Caco-2 (cell line): ENCODE data around the gene ARHGAP18. TPM values are rescaled to one million over a fixed set of nuclear protein-coding genes. Genes with fewer than 3 reads are reported as not detected.

Experiments
- BruUV-seq: library from RNA; stranded (reverse); fragments of 400-500 nt; replicated peaks from 2 replicates; lab custom pipeline; 2021; lab: Mats Ljungman, UMichigan
- CTCF ChIA-PET: fragments of 300-600 bp; sonication (Branson Sonifier 250); formaldehyde crosslinking; loops from one replicate; lab custom pipeline; 2022; ENCODE audit warnings: antibody characterized with exemption; lab: Charles Lee
- POLR2A ChIA-PET: fragments of 300-600 bp; sonication (Branson Sonifier 250); formaldehyde crosslinking; loops from one replicate; lab custom pipeline; 2022; ENCODE audit warnings: antibody characterized with exemption; lab: Charles Lee
- DNase-seq, 2 experiments: peaks; one replicate each; pipeline versions ENCODE4 v3.0.0 to v3.0.0-alpha.2; 2020 to 2022
- H3K27me3 ChIP-seq: replicated peaks from 2 replicates; pipeline ENCODE4 v1.6.0; 2011; ENCODE audit warnings: low read length; ENCODE audit not compliant: control insufficient read depth, insufficient read depth
- H3K36me3 ChIP-seq: 2 replicates; pipeline ENCODE4 v1.5.1; 2011; ENCODE audit warnings: low read length; ENCODE audit not compliant: control insufficient read depth, insufficient read depth
- H3K4me1 ChIP-seq: fragments of 250-450 bp; sonication (Bioruptor Pico); 2 replicates; pipeline ENCODE4 v1.5.1; 2020; ENCODE audit warnings: mild to moderate bottlenecking
- H3K4me3 ChIP-seq: 2 replicates; pipeline ENCODE4 v1.5.1; 2011; ENCODE audit warnings: low read depth, mild to moderate bottlenecking, control low read depth, low read length
- H3K9me3 ChIP-seq: fragments of 250-450 bp; sonication (Bioruptor Pico); 2 replicates; pipeline ENCODE4 v1.5.1; 2020; ENCODE audit warnings: mild to moderate bottlenecking, moderate library complexity
- H3K27ac Mint-ChIP-seq: one replicate; pipeline ENCODE4 v1.8.0; 2022; ENCODE audit warnings: mixed read lengths; ENCODE audit not compliant: unreplicated experiment
- H3K27me3 Mint-ChIP-seq: one replicate; pipeline ENCODE4 v1.8.0; 2022; ENCODE audit warnings: mixed read lengths; ENCODE audit not compliant: insufficient read depth, unreplicated experiment
- H3K36me3 Mint-ChIP-seq: one replicate; pipeline ENCODE4 v1.8.0; 2022; ENCODE audit warnings: mild to moderate bottlenecking, mixed read lengths; ENCODE audit not compliant: insufficient read depth, unreplicated experiment
- H3K4me1 Mint-ChIP-seq: one replicate; pipeline ENCODE4 v1.8.0; 2022; ENCODE audit warnings: low read depth, mixed read lengths; ENCODE audit not compliant: unreplicated experiment
- H3K4me3 Mint-ChIP-seq: one replicate; pipeline ENCODE4 v1.8.0; 2022; ENCODE audit warnings: mild to moderate bottlenecking, moderate library complexity, mixed read lengths; ENCODE audit not compliant: unreplicated experiment
- H3K9me3 Mint-ChIP-seq: one replicate; pipeline ENCODE4 v1.8.0; 2022; ENCODE audit warnings: mixed read lengths; ENCODE audit not compliant: unreplicated experiment
- CTCF ChIP-seq, 2 experiments: fragments of 200-600 bp in 1 of 2; IDR thresholded peaks; 1 replicate in 1 of 2; 2 replicates in 1 of 2; pipeline versions ENCODE4 v1.5.1 to v1.8.0; 2011 to 2022; ENCODE audit warnings: antibody characterized with exemption in 1 of 2, control low read depth in 1 of 2, inconsistent platforms in 1 of 2, low read depth in 1 of 2, low read length in 1 of 2, mild to moderate bottlenecking in 1 of 2, moderate library complexity in 1 of 2; ENCODE audit not compliant: insufficient read depth in 1 of 2, severe bottlenecking in 1 of 2, unreplicated experiment in 1 of 2
- intact Hi-C: fragments of 100-400 bp; cut with micrococcal nuclease; formaldehyde crosslinking; loops from one replicate; pipeline ENCODE4 v1.10.0; 2022; ENCODE audit not compliant: unreplicated experiment
- total RNA-seq: library from RNA; stranded (reverse); gene quantifications from 2 replicates; pipeline ENCODE4 v1.2.3, GENCODE V29; 2022

The ARHGAP18 gene
- total RNA-seq, 1 experiment from 2014 or later: 15.0 TPM

- Histone ChIP-seq H3K9me3 (no peaks in the 10 kb centered on the region), H3K4me1 (peaks cover 34% of the 10 kb centered on the region), H3K27me3 (no peaks in the 10 kb centered on the region), H3K36me3 (no peaks in the 10 kb centered on the region), H3K4me3 (no peak overlapping the region)
- no peak for TF ChIP-seq CTCF (IDR thresholded peaks at IDR 0.05; ENCODE audit: insufficient read depth in 1 of 2, low read depth in 1 of 2, low read length in 1 of 2, severe bottlenecking in 1 of 2, unreplicated experiment in 1 of 2)
- H3K27ac Mint-ChIP-seq: peak overlapping the region; percentile 73
- ChIA-PET POLR2A (no interaction called here), CTCF (interaction anchor here (0.5 to 0.9 kb wide), 2 partner anchors 38 to 163 kb away, joined by 4 to 5 read pairs; partner anchors contain the start of gene ARHGAP18)
- intact Hi-C loops: loop anchor here (1.0 kb wide), 1 partner anchor 59 kb away; no protein-coding TSS in a partner anchor
- H3K27me3 Mint-ChIP-seq: no peaks in the 10 kb centered on the region
- peak in 1 of 2 experiments; percentile 30 for DNase-seq
- peaks cover 7% of the 10 kb centered on the region for H3K36me3 Mint-ChIP-seq
- BruUV-seq: no TSS peak
- H3K9me3 Mint-ChIP-seq: no peaks in the 10 kb centered on the region
- H3K4me3 Mint-ChIP-seq: no peak overlapping the region
- H3K4me1 Mint-ChIP-seq: peaks cover 38% of the 10 kb centered on the region
These were observed 38.3 kb downstream of the ARHGAP18 start for GRCh38 chr6:129671442-129672340.

GRCh38 chr6:129670634-129671033 is 39.3 kb downstream of the ARHGAP18 start:
- DNase-seq: no peak
- Mint-ChIP-seq H3K27me3 (no peaks in the 10 kb centered on the region), H3K36me3 (peaks cover 7% of the 10 kb centered on the region), H3K4me1 (peaks cover 28% of the 10 kb centered on the region), H3K27ac (no peak overlapping the region), H3K9me3 (no peaks in the 10 kb centered on the region), H3K4me3 (no peak overlapping the region)
- Histone ChIP-seq H3K36me3 (no peaks in the 10 kb centered on the region), H3K27me3 (no peaks in the 10 kb centered on the region), H3K9me3 (no peaks in the 10 kb centered on the region), H3K4me3 (no peak overlapping the region), H3K4me1 (peaks cover 34% of the 10 kb centered on the region)
- ChIA-PET CTCF (no interaction called here), POLR2A (no interaction called here)
- BruUV-seq: no TSS peak
- no peak for TF ChIP-seq CTCF (IDR thresholded peaks at IDR 0.05; ENCODE audit: insufficient read depth in 1 of 2, low read depth in 1 of 2, low read length in 1 of 2, severe bottlenecking in 1 of 2, unreplicated experiment in 1 of 2)
- intact Hi-C loops: loop anchor here (1.0 kb wide), 1 partner anchor 60 kb away; no protein-coding TSS in a partner anchor

- Mint-ChIP-seq H3K9me3 (no peaks in the 10 kb centered on the region), H3K4me1 (peaks cover 17% of the 10 kb centered on the region), H3K27ac (no peak overlapping the region), H3K27me3 (no peaks in the 10 kb centered on the region), H3K4me3 (no peak overlapping the region), H3K36me3 (peaks cover 7% of the 10 kb centered on the region)
- Histone ChIP-seq H3K4me3 (no peak overlapping the region), H3K4me1 (peaks cover 28% of the 10 kb centered on the region), H3K9me3 (no peaks in the 10 kb centered on the region), H3K36me3 (no peaks in the 10 kb centered on the region), H3K27me3 (no peaks in the 10 kb centered on the region)
- CTCF ChIA-PET: no interaction called here
- no peak for TF ChIP-seq CTCF (IDR thresholded peaks at IDR 0.05; ENCODE audit: insufficient read depth in 1 of 2, low read depth in 1 of 2, low read length in 1 of 2, severe bottlenecking in 1 of 2, unreplicated experiment in 1 of 2)
- POLR2A ChIA-PET: no interaction called here
- DNase-seq: no peak
- BruUV-seq: no TSS peak
- intact Hi-C loops: loop anchor here (1.0 to 10.0 kb wide), 2 partner anchors 69 to 163 kb away; no protein-coding TSS in a partner anchor
These were observed 42.4 kb downstream of the ARHGAP18 start for GRCh38 chr6:129667621-129668020.
